ENCODE measurements around the gene FBRSL1.

- no peak for TF ChIP-seq CTCF (conservative IDR thresholded peaks at IDR 0.05 in 1 of 2, IDR thresholded peaks at IDR 0.05 in 1 of 2; ENCODE audit: extremely low read depth in 1 of 2, insufficient read depth in 1 of 2, low read depth in 1 of 2, low read length in 2 of 2)
- TF ChIP-seq EZH2 (IDR thresholded peaks at IDR 0.05; ENCODE audit: borderline replicate concordance, low read length), result no peak
These were observed 3.7 kb downstream of the FBRSL1 start for GRCh38 chr12:132493482-132494178.

Measured in mammary epithelial cell (primary cell).